Vagina (tissue), 2 donors: ENCODE data around the gene LHFPL2. TPM values are rescaled to one million over a fixed set of nuclear protein-coding genes. Genes with fewer than 3 reads are reported as not detected.
"Not testable (repeated sequence)": the region's sequence is repeated elsewhere in the genome, so short reads cannot be mapped to it uniquely, and the experiment has no call there.

Experiments
- DNase-seq, 2 donors: peaks; one replicate each; pipeline ENCODE4 v3.0.0-alpha.2; 2017; ENCODE audit errors: extremely low spot score in 2 of 2
- H3K27ac ChIP-seq: fragments of 200-600 bp; sonication (generic); one replicate; pipeline ENCODE4 v1.5.1; 2019
- H3K27me3 ChIP-seq: fragments of 200-600 bp; sonication (generic); one replicate; pipeline ENCODE4 v1.5.1; 2019
- H3K36me3 ChIP-seq, 2 donors: fragments of 200-600 bp; sonication (generic); one replicate each; pipeline ENCODE4 v1.5.1; 2017 to 2019
- H3K4me1 ChIP-seq: fragments of 200-600 bp; sonication (generic); one replicate; pipeline ENCODE4 v1.5.1; 2019
- H3K4me3 ChIP-seq, 2 donors: fragments of 200-600 bp; sonication (generic); 1 replicate in 1 of 2; 2 replicates in 1 of 2; pipeline ENCODE4 v1.5.1; 2016 to 2019
- H3K9me3 ChIP-seq: fragments of 200-600 bp; sonication (generic); one replicate; pipeline ENCODE4 v1.5.1; 2019
- CTCF ChIP-seq, 3 experiments: fragments of 450-650 bp in 2 of 3; fragments of 200-600 bp in 1 of 3; sonication (generic) in 1 of 3; IDR thresholded peaks; one replicate each; pipeline ENCODE4 v1.5.1; 2017 to 2019; ENCODE audit warnings: antibody characterized with exemption in 3 of 3, mild to moderate bottlenecking in 2 of 3, moderate library complexity in 2 of 3
- POLR2A ChIP-seq, 2 donors: fragments of 450-650 bp; IDR thresholded peaks; one replicate each; pipeline ENCODE4 v1.6.1; 2017; ENCODE audit warnings: antibody characterized with exemption in 2 of 2, mild to moderate bottlenecking in 2 of 2, moderate library complexity in 2 of 2
- POLR2AphosphoS5 ChIP-seq, 2 donors: sonication (generic); formaldehyde crosslinking; IDR thresholded peaks; one replicate each; pipeline ENCODE4 v1.9.0; 2017; ENCODE audit warnings: antibody characterized with exemption in 2 of 2, mild to moderate bottlenecking in 2 of 2, low read depth in 1 of 2; ENCODE audit not compliant: insufficient read depth in 1 of 2
- intact Hi-C: fragments of 100-400 bp; cut with DNase I; formaldehyde crosslinking; loops from one replicate; pipeline ENCODE4 v1.15.1; 2023
- total RNA-seq: library from RNA; depleted of rRNA; stranded (reverse); fragments of >200 nt; gene quantifications from one replicate; pipeline ENCODE4 v1.2.3, GENCODE V29; 2016

The LHFPL2 gene
- total RNA-seq, 1 donor from 2014 or later: 24.8 TPM

DNA sequence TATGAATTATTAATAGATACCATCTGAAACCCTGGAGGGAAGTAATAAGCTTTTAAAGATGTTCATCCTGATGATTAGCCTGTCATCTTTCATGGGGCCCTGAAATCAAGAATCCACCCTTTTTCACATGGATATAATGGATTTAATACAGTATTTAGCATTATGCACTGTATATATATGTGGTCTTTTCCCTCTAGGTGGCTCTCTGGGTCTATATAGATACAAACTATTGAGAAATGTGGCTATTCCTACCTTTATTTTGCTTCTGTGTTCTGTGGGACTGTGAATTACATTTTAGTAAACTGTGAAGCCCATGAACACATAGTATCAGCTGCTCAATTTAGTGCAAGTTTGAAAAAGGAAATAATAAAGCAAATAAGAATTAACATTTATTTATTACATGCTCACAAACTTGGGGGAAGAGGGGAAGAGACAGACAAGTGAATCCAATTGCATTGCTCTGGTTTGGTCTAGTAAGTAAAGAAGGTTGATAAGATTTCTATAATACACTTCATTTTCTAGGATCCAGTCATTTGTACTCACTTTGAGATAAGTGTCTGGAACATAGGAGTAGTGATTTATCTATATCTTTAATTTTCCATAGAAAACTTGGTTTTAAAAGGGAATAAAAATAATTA lies 176.0 kb downstream of the LHFPL2 start:
- Histone ChIP-seq H3K4me3 (no peak overlapping the region), H3K36me3 (peaks cover 0 to 6% of the 10 kb centered on the region in 2 donors), H3K9me3 (no peaks in the 10 kb centered on the region), H3K27ac (no peak overlapping the region), H3K4me1 (no peaks in the 10 kb centered on the region), H3K27me3 (no peaks in the 10 kb centered on the region)
- no peak for TF ChIP-seq POLR2AphosphoS5 (IDR thresholded peaks at IDR 0.05; ENCODE audit: insufficient read depth in 1 of 2, low read depth in 1 of 2)
- no peak for TF ChIP-seq POLR2A (IDR thresholded peaks at IDR 0.05)
- no peak for TF ChIP-seq CTCF (IDR thresholded peaks at IDR 0.05)
- intact Hi-C loops: no loop called here
- no peak for DNase-seq

DNA sequence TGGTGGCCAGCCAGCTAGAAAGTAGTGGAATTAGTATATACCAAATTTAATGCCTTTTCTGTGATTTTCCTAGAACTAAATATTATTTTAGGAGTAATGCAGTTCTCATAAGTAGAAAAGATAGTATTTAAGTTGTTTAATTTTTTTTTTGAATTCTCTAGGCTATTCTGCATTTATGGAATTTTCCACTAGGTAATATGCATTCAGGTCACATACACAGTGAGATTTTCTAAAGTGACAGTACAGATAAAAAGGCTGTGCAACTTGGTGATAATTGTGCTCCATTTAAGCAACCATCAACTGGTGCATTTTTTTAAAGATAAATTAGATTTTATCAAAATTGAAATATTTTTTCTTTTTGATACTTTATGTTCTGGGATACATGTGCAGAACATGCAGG lies 176.7 kb downstream of the LHFPL2 start:
- no peaks in the 10 kb centered on the region for H3K27me3 ChIP-seq
- no peaks in the 10 kb centered on the region for H3K4me1 ChIP-seq
- no peak overlapping the region for H3K4me3 ChIP-seq
- no peak overlapping the region for H3K27ac ChIP-seq
- DNase-seq: no peak
- intact Hi-C loops: no loop called here
- H3K9me3 ChIP-seq: no peaks in the 10 kb centered on the region
- TF ChIP-seq POLR2AphosphoS5 (IDR thresholded peaks at IDR 0.05; ENCODE audit: insufficient read depth in 1 of 2, low read depth in 1 of 2) (no peak), CTCF (IDR thresholded peaks at IDR 0.05) (no peak), POLR2A (IDR thresholded peaks at IDR 0.05) (no peak)
- H3K36me3 ChIP-seq: peaks cover 0 to 4% of the 10 kb centered on the region in 2 donors

GRCh38 chr5:78467752-78468357 lies 180.7 kb downstream of the LHFPL2 start:
- no peak overlapping the region for H3K27ac ChIP-seq
- H3K9me3 ChIP-seq: no peaks in the 10 kb centered on the region
- no peak for DNase-seq
- no peaks in the 10 kb centered on the region for H3K36me3 ChIP-seq
- H3K27me3 ChIP-seq: no peaks in the 10 kb centered on the region
- H3K4me3 ChIP-seq: no peak overlapping the region
- TF ChIP-seq POLR2A (IDR thresholded peaks at IDR 0.05) (no peak), CTCF (IDR thresholded peaks at IDR 0.05) (peak; percentile 44 to 65 (median 63))
- H3K4me1 ChIP-seq: no peaks in the 10 kb centered on the region
- intact Hi-C loops: loop anchor here (10.0 kb wide), 1 partner anchor 497 kb away; no protein-coding TSS in a partner anchor

DNA sequence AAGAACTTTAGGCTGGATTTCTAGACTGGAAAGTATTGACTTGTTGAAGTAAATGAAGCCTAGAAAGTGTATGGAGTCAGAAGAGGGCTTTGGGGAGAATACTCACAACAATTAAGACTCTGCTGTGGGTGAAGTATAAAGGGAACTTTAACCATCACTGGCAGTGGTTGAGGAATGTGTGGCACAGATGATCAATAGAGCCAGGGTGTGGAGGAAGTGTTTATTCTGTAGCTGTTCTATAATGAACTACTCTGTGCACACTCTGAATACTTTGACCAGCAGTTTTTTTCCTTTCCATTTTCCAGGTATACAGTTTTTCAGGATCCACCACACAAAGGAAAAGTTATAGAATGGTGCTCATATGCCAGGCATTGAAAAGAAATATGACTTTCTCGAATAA lies 181.4 kb downstream of the LHFPL2 start:
- Histone ChIP-seq H3K4me1 (no peaks in the 10 kb centered on the region), H3K27me3 (no peaks in the 10 kb centered on the region), H3K36me3 (no peaks in the 10 kb centered on the region), H3K4me3 (no peak overlapping the region), H3K9me3 (no peaks in the 10 kb centered on the region), H3K27ac (no peak overlapping the region)
- no peak for DNase-seq
- intact Hi-C loops: loop anchor here (10.0 kb wide), 1 partner anchor 498 kb away; no protein-coding TSS in a partner anchor
- no peak for TF ChIP-seq CTCF (IDR thresholded peaks at IDR 0.05)
- TF ChIP-seq POLR2AphosphoS5 (IDR thresholded peaks at IDR 0.05; ENCODE audit: insufficient read depth in 1 of 2, low read depth in 1 of 2): no peak
- TF ChIP-seq POLR2A (IDR thresholded peaks at IDR 0.05): no peak

DNA sequence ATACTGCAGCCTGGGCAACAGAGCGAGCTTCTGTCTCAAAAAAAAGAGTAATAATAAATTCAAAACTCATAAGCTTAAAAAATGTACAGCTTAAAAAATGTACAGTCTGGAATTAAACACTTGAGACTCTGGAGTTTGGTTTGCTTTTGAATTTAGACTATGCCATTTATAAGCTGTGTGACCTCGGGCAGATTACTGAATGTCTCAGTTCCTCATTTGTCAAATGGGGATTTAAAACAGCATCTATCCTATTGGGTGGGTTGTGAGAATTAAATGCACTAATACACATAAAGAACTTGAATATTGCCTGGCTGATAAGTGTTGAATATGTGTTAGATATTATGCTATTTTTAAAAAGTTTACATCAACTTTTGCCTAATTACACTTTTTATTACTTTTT lies 189.7 kb downstream of the LHFPL2 start:
- H3K4me1 ChIP-seq: no peaks in the 10 kb centered on the region
- intact Hi-C loops: no loop called here
- no peaks in the 10 kb centered on the region for H3K9me3 ChIP-seq
- DNase-seq: no peak
- H3K36me3 ChIP-seq: no peaks in the 10 kb centered on the region
- no peak overlapping the region for H3K27ac ChIP-seq
- TF ChIP-seq CTCF (IDR thresholded peaks at IDR 0.05) (no peak), POLR2AphosphoS5 (IDR thresholded peaks at IDR 0.05; ENCODE audit: insufficient read depth in 1 of 2, low read depth in 1 of 2) (no peak), POLR2A (IDR thresholded peaks at IDR 0.05) (no peak)
- no peaks in the 10 kb centered on the region for H3K27me3 ChIP-seq
- H3K4me3 ChIP-seq: no peak overlapping the region

DNA sequence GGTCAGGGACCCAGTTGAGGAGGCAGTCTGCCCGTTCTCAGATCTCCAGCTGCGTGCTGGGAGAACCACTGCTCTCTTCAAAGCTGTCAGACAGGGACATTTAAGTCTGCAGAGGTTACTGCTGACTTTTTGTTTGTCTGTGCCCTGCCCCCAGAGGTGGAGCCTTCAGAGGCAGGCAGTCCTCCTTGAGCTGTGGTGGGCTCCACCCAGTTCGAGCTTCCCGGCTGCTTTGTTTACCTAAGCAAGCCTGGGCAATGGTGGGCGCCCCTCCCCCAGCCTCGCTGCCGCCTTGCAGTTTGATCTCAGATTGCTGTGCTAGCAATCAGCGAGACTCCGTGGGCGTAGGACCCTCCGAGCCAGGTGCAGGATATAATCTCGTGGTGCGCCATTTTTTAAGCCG lies 191.1 kb downstream of the LHFPL2 start:
- H3K36me3 ChIP-seq, H3K27ac ChIP-seq, H3K27me3 ChIP-seq, intact Hi-C loops, H3K4me3 ChIP-seq, DNase-seq, H3K9me3 ChIP-seq, H3K4me1 ChIP-seq: not testable (repeated sequence)
